HFFc6 (cell line): ENCODE measurements around the gene SCG5. TPM values are rescaled to one million over a fixed set of nuclear protein-coding genes. Genes with fewer than 3 reads are reported as not detected.

Experiments used
- DNase-seq: peaks from one replicate; pipeline ENCODE4 v3.0.0-alpha.2; 2018
- H3K27ac Mint-ChIP-seq: 2 replicates; pipeline ENCODE4 v1.8.0; 2020; ENCODE audit warnings: mild to moderate bottlenecking, mixed read lengths
- H3K27me3 Mint-ChIP-seq: 2 replicates; pipeline ENCODE4 v1.8.0; 2021; ENCODE audit warnings: mild to moderate bottlenecking, moderate library complexity, mixed read lengths; ENCODE audit not compliant: insufficient read depth
- H3K36me3 Mint-ChIP-seq: 2 replicates; pipeline ENCODE4 v1.8.0; 2021; ENCODE audit warnings: low read depth, mixed read lengths
- H3K4me1 Mint-ChIP-seq: 2 replicates; pipeline ENCODE4 v1.8.0; 2020; ENCODE audit warnings: low read depth, mixed read lengths
- H3K4me3 Mint-ChIP-seq: 2 replicates; pipeline ENCODE4 v1.8.0; 2020; ENCODE audit warnings: mild to moderate bottlenecking, moderate library complexity, mixed read lengths
- H3K9me3 Mint-ChIP-seq: 2 replicates; pipeline ENCODE4 v1.8.0; 2020; ENCODE audit warnings: mild to moderate bottlenecking, mixed read lengths
- total RNA-seq, 6 experiments: library from RNA; stranded (reverse); fragmentation: NEBNext Ultra II Directional; extraction: Animal tissue kit (Norgen Biotek cat#: 25700); gene quantifications; 2 replicates in 1 of 6; 3 replicates in 5 of 6; pipeline ENCODE4 v1.2.3, GENCODE V29; 2021
- TF ChIP-seq, protein P1 (sequence below): fragments of 200-600 bp; sonication (generic); IDR thresholded peaks from 2 replicates; pipeline ENCODE4 v1.5.0; 2021; ENCODE audit warnings: antibody characterized with exemption, mild to moderate bottlenecking

The SCG5 gene
- total RNA-seq, 6 experiments from 2014 or later = 2.6 to 5.5 (median 3.5) TPM

DNA sequence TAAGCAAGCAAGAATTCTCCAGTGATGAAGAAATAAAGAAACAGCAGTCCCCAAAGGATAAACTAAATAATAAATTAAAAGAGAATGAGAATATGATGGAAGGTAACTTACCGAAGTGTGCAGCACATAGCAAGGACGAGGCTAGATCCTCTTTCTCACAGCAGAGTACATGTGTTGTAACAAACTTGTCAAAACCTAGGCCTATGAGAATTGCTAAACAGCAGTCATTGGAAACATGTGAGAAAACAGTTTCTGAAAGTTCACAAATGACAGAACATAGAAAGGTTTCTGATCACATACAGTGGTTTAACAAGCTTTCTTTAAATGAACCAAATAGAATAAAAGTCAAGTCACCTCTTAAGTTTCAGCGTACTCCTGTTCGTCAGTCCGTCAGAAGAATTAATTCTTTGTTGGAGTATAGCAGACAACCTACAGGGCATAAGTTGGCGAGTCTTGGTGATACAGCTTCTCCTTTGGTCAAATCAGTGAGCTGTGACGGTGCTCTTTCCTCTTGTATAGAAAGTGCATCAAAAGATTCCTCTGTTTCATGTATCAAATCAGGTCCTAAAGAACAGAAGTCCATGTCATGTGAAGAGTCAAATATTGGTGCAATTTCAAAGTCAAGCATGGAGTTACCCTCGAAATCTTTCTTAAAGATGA lies 4.5 kb upstream of the SCG5 start:
- no peaks in the 10 kb centered on the region for H3K9me3 Mint-ChIP-seq
- H3K4me1 Mint-ChIP-seq = peaks cover 44% of the 10 kb centered on the region
- H3K27ac Mint-ChIP-seq = peak overlapping the region; percentile 52; the same call in 1 of the 2 replicates
- TF ChIP-seq, protein P1, sequence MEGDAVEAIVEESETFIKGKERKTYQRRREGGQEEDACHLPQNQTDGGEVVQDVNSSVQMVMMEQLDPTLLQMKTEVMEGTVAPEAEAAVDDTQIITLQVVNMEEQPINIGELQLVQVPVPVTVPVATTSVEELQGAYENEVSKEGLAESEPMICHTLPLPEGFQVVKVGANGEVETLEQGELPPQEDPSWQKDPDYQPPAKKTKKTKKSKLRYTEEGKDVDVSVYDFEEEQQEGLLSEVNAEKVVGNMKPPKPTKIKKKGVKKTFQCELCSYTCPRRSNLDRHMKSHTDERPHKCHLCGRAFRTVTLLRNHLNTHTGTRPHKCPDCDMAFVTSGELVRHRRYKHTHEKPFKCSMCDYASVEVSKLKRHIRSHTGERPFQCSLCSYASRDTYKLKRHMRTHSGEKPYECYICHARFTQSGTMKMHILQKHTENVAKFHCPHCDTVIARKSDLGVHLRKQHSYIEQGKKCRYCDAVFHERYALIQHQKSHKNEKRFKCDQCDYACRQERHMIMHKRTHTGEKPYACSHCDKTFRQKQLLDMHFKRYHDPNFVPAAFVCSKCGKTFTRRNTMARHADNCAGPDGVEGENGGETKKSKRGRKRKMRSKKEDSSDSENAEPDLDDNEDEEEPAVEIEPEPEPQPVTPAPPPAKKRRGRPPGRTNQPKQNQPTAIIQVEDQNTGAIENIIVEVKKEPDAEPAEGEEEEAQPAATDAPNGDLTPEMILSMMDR = no peak
- H3K4me3 Mint-ChIP-seq = no peak overlapping the region
- H3K27me3 Mint-ChIP-seq = peaks cover 2% of the 10 kb centered on the region; the same call in 1 of the 2 replicates
- DNase-seq = no peak
- H3K36me3 Mint-ChIP-seq = peaks cover 53% of the 10 kb centered on the region

DNA sequence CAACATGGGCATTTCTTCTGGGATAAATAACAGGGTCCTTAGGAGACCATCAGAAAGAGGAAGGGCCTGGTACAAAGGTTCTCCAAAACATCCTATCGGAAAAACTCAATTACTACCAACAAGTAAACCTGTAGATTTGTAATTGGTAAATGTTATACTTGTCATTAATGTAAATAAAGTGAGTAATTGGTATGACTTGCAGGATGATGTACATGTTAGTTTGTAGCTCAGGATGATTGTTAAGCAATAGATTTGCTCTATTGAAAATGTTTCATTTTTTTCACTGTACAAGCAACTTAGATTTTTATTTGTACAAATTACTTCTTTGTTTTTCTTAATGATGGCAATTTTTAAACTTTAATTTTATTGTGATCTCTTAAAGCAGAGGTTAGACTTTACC lies 3.8 kb upstream of the SCG5 start:
- H3K27ac Mint-ChIP-seq = no peak overlapping the region

GRCh38 chr15:32642667-32643435 lies 1.3 kb downstream of the SCG5 start:
- TF ChIP-seq, protein P1 = no peak
- no peak for DNase-seq
- peaks cover 17% of the 10 kb centered on the region for H3K36me3 Mint-ChIP-seq
- H3K9me3 Mint-ChIP-seq = no peaks in the 10 kb centered on the region
- H3K27ac Mint-ChIP-seq = peak overlapping the region; percentile 57; the same call in 1 of the 2 replicates
- H3K27me3 Mint-ChIP-seq = peaks cover 2% of the 10 kb centered on the region; the same call in 1 of the 2 replicates
- H3K4me1 Mint-ChIP-seq = peaks cover 41% of the 10 kb centered on the region
- no peak overlapping the region for H3K4me3 Mint-ChIP-seq

More for the DNA sequence above, 3.8 kb upstream of the SCG5 start:
- TF ChIP-seq, protein P1 = no peak
- Mint-ChIP-seq H3K4me1 (peaks cover 45% of the 10 kb centered on the region), H3K4me3 (no peak overlapping the region), H3K9me3 (no peaks in the 10 kb centered on the region), H3K36me3 (peaks cover 53% of the 10 kb centered on the region), H3K27me3 (peaks cover 2% of the 10 kb centered on the region; the same call in 1 of the 2 replicates)
- DNase-seq = no peak

- Mint-ChIP-seq H3K27me3 (peaks cover 2% of the 10 kb centered on the region; the same call in 1 of the 2 replicates), H3K36me3 (peaks cover 17% of the 10 kb centered on the region), H3K9me3 (no peaks in the 10 kb centered on the region), H3K4me1 (peaks cover 43% of the 10 kb centered on the region), H3K4me3 (no peak overlapping the region), H3K27ac (peak overlapping the region; percentile 34)
- peak; percentile 41 for DNase-seq
- TF ChIP-seq, protein P1 = no peak
These were observed 2.5 kb downstream of the SCG5 start for GRCh38 chr15:32643907-32644445.

DNA sequence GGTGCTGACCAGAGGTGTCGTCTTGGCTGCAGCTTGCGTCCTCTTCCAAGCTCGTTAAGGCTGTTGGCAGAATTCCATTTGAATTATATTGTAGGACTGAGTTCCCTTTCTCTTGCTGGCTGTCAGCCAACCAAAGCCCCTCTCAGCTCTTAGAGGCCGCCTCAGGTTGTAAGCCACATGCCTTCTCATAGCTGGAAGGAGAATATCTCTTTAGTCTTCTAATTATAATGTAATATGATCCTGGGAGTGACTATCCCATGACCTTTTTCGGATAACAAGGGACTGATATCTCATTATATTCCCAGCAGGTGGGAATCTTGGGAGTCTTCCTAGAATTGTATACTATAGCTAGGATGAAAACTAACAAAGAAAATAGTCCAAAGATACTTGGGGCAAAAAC lies 4.8 kb downstream of the SCG5 start:
- Mint-ChIP-seq H3K4me1 (peaks cover 43% of the 10 kb centered on the region), H3K27me3 (peaks cover 2% of the 10 kb centered on the region; the same call in 1 of the 2 replicates), H3K4me3 (no peak overlapping the region), H3K9me3 (no peaks in the 10 kb centered on the region), H3K27ac (no peak overlapping the region), H3K36me3 (peaks cover 4% of the 10 kb centered on the region; the same call in 1 of the 2 replicates)
- DNase-seq = no peak
- TF ChIP-seq, protein P1 = no peak
